Thyroid gland (tissue), 4 donors: Measurements from ENCODE around the gene ACER2. TPM values are rescaled to one million over a fixed set of nuclear protein-coding genes. Genes with fewer than 3 reads are reported as not detected.
A peak's percentile ranks its signal among the peaks of the same experiment; 100 is the strongest.
"Not testable (repeated sequence)": the region's sequence is repeated elsewhere in the genome, so short reads cannot be mapped to it uniquely, and the experiment has no call there.

ENCODE experiments used
- DNase-seq, 2 donors: peaks; one replicate each; pipeline ENCODE4 v3.0.0-alpha.2; 2019
- H3K27ac ChIP-seq, 3 donors: fragments of 200-600 bp; sonication (generic); 1 replicate in 2 of 3; 2 replicates in 1 of 3; pipeline ENCODE4 v1.5.1; 2016 to 2019; ENCODE audit warnings: mild to moderate bottlenecking in 1 of 3, moderate library complexity in 1 of 3
- H3K27me3 ChIP-seq: fragments of 200-600 bp; sonication (generic); one replicate; pipeline ENCODE4 v1.5.1; 2019
- H3K36me3 ChIP-seq, 2 donors: fragments of 200-600 bp; sonication (generic); one replicate each; pipeline ENCODE4 v1.5.1; 2016 to 2019
- H3K4me1 ChIP-seq, 2 donors: fragments of 200-600 bp; sonication (generic); one replicate each; pipeline ENCODE4 v1.5.1; 2017 to 2019
- H3K4me3 ChIP-seq, 3 donors: fragments of 200-600 bp; sonication (generic); replicated peaks in 1 of 3; 1 replicate in 2 of 3; 2 replicates in 1 of 3; pipeline ENCODE4 v1.5.1; 2016; ENCODE audit warnings: mild to moderate bottlenecking in 1 of 3
- H3K9me3 ChIP-seq: fragments of 200-600 bp; sonication (generic); one replicate; pipeline ENCODE4 v1.5.1; 2017
- POLR2A ChIP-seq, 2 donors: fragments of 450-650 bp; IDR thresholded peaks; one replicate each; pipeline ENCODE4 v1.6.1; 2017; ENCODE audit warnings: antibody characterized with exemption in 2 of 2, mild to moderate bottlenecking in 2 of 2, moderate library complexity in 1 of 2
- WGBS, 2 donors: methylation state at CpG; one replicate each; pipeline ENCODE4 v1.1.5; 2017; 5-methylcytosine and 5-hydroxymethylcytosine counted together
- intact Hi-C: fragments of 100-400 bp; cut with DNase I; formaldehyde crosslinking; loops from one replicate; pipeline ENCODE4 v1.15.1; 2023
- total RNA-seq, 4 donors: library from RNA; depleted of rRNA; stranded (reverse); fragments of >200 nt; gene quantifications; one replicate each; pipeline ENCODE4 v1.2.3, GENCODE V29; 2016
- TF ChIP-seq, protein P1 (sequence below), 6 experiments: fragments of 200-600 bp in 3 of 6; fragments of 450-650 bp in 3 of 6; sonication (generic) in 3 of 6; IDR thresholded peaks; one replicate each; pipeline ENCODE4 v1.5.1; 2016 to 2019; ENCODE audit warnings: antibody characterized with exemption in 6 of 6, mild to moderate bottlenecking in 2 of 6, inconsistent platforms in 1 of 6, moderate library complexity in 1 of 6

Gene ACER2
- total RNA-seq, 4 donors from 2014 or later = 2.6 to 9.3 (median 6.4) TPM

DNA sequence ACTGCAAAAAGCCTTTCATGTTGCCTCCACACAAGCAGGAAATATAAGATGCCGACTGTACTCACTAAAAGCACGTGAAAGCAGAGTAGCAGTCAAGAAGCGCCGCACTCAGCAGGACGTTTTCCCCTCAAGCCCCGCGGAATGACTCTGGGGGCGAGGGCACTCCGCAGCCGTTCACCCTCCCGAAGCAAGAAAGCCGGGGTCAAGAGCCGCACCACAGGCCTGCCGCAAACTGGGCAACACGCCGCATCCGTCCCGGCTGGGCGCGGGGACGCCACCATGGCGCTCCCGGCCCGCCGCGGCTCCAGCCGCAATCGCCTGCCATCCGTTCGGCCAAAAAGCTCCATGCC lies 29.1 kb upstream of the ACER2 start:
- Histone ChIP-seq H3K4me1 (peaks cover 7 to 9% of the 10 kb centered on the region in 2 donors), H3K27me3 (no peaks in the 10 kb centered on the region), H3K9me3 (no peaks in the 10 kb centered on the region), H3K4me3 (peak overlapping the region; percentile 49 to 89 (median 60)), H3K36me3 (peaks cover 30 to 33% of the 10 kb centered on the region in 2 donors), H3K27ac (peak overlapping the region; percentile 93)
- DNase-seq = peak in 1 of 2 donors; percentile 37
- intact Hi-C loops = no loop called here
- TF ChIP-seq POLR2A (IDR thresholded peaks at IDR 0.05) = no peak
- TF ChIP-seq, protein P1, sequence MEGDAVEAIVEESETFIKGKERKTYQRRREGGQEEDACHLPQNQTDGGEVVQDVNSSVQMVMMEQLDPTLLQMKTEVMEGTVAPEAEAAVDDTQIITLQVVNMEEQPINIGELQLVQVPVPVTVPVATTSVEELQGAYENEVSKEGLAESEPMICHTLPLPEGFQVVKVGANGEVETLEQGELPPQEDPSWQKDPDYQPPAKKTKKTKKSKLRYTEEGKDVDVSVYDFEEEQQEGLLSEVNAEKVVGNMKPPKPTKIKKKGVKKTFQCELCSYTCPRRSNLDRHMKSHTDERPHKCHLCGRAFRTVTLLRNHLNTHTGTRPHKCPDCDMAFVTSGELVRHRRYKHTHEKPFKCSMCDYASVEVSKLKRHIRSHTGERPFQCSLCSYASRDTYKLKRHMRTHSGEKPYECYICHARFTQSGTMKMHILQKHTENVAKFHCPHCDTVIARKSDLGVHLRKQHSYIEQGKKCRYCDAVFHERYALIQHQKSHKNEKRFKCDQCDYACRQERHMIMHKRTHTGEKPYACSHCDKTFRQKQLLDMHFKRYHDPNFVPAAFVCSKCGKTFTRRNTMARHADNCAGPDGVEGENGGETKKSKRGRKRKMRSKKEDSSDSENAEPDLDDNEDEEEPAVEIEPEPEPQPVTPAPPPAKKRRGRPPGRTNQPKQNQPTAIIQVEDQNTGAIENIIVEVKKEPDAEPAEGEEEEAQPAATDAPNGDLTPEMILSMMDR (IDR thresholded peaks at IDR 0.05) = no peak
- 0 to 3% methylated on average over 7 to 9 of the region's 30 CpGs for WGBS, 2 donors

DNA sequence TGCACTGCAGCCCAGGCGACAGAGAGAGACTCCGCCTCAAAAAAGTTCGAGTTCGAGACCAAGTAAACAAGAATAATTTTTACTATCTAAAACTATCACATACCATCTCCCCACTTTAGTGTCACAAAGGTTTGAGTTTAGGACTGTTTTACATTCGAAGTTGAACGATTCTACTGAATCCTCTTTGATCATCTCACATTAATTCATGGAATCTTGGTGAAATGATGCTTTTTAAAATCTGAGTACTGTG lies 28.1 kb upstream of the ACER2 start:
- no peak for DNase-seq
- no peak for TF ChIP-seq POLR2A (IDR thresholded peaks at IDR 0.05)
- TF ChIP-seq, protein P1 (IDR thresholded peaks at IDR 0.05) = no peak
- no peaks in the 10 kb centered on the region for H3K27me3 ChIP-seq
- peaks cover 7 to 9% of the 10 kb centered on the region in 2 donors for H3K4me1 ChIP-seq
- WGBS, 2 donors = 51 to 58% methylated on average over 6 of the region's 6 CpGs
- peak overlapping the region; percentile 49 to 89 (median 60) for H3K4me3 ChIP-seq
- no peaks in the 10 kb centered on the region for H3K9me3 ChIP-seq
- intact Hi-C loops = no loop called here
- H3K36me3 ChIP-seq = peaks cover 20 to 22% of the 10 kb centered on the region in 2 donors
- H3K27ac ChIP-seq = peak overlapping the region in 2 of 3 donors; percentile 93

DNA sequence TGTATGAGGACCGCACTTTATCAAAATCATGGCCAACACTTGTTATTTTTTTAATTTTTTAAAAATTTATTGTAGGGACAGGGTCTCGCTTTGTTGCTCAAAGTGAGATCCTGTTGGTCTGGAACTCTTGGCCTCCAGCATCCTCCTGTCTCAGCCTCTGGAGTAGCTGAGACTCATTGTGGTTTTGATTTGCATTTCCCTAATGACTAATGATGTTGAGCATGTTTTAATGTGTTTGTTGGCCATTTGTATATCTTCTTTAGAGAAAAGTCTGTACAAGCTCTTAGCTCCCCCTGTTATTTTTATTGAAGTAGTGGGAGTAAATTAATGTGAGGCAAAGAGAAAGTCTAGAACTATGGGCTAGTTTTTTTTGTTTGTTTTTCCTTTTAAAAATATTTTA lies 27.2 kb upstream of the ACER2 start:
- Histone ChIP-seq H3K4me1 (peaks cover 7 to 9% of the 10 kb centered on the region in 2 donors), H3K4me3 (no peak overlapping the region), H3K36me3 (peaks cover 12 to 13% of the 10 kb centered on the region in 2 donors), H3K9me3 (no peaks in the 10 kb centered on the region), H3K27me3 (no peaks in the 10 kb centered on the region), H3K27ac (no peak overlapping the region)
- intact Hi-C loops = no loop called here
- TF ChIP-seq POLR2A (IDR thresholded peaks at IDR 0.05) = no peak
- TF ChIP-seq, protein P1 (IDR thresholded peaks at IDR 0.05) = no peak
- 96% methylated on average over 2 of the region's 2 CpGs for WGBS, 2 donors
- no peak for DNase-seq

DNA sequence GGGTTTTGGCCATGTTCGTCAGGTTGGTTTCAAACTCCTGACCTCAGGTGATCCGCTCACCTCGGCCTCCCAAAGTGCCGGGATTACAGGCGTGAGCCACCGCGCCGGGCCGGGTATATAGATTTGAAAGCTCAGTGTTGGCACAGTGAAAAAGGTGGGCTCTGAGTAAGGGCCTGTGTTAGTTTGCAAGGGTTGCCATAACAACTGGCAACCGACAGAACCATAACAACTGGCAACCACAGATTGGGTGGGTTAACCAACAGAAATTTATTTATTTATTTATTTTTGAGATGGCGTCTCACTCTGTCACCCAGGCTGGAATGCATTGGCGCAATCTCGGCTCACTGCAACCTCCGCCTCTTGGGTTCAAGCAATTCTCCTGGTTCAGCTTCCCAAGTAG lies 23.6 kb upstream of the ACER2 start:
- intact Hi-C loops, H3K27me3 ChIP-seq, H3K4me1 ChIP-seq, H3K36me3 ChIP-seq, H3K27ac ChIP-seq, H3K4me3 ChIP-seq, DNase-seq, H3K9me3 ChIP-seq: not testable (repeated sequence)
- 97 to 98% methylated on average over 14 of the region's 14 CpGs for WGBS, 2 donors

DNA sequence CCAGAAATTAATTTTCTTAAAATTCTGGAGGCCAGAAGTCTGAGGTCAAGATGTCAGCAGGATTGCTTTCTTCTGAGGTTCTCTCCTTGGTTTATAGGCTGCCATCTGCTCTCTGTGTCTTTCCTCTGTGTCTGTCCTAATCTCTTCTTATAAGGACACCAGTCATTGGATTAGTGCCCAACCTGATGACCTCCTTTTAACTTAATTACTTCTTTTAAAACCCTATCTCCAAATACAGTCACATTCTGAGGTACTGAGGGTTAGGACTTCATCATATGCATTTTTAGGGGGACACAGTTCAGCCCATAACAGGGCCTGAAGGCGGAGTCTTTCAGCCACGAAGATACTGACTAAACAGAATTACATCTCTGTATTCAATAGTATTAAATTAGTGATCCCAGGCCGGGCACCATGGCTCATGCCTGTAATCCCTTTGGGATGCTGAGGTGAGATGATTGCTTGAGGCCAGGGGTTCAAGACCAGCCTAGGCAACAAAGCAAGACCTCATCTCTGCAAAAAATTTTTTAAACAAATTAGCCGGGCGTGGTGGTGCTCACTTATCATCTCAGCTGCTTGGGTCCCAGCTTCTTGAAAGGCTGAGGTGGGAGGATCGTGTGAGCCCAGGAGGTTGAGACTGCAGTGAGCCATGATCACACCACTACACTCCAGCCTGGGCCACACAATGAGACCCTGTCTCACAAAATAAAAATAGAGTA lies 22.9 kb upstream of the ACER2 start:
- intact Hi-C loops = no loop called here
- no peaks in the 10 kb centered on the region for H3K27me3 ChIP-seq
- H3K27ac ChIP-seq = no peak overlapping the region
- TF ChIP-seq, protein P1 (IDR thresholded peaks at IDR 0.05) = no peak
- no peak for TF ChIP-seq POLR2A (IDR thresholded peaks at IDR 0.05)
- no peak for DNase-seq
- 85 to 91% methylated on average over 6 of the region's 6 CpGs for WGBS, 2 donors
- H3K36me3 ChIP-seq = no peaks in the 10 kb centered on the region
- H3K4me3 ChIP-seq = no peak overlapping the region
- no peaks in the 10 kb centered on the region for H3K9me3 ChIP-seq
- no peaks in the 10 kb centered on the region for H3K4me1 ChIP-seq
